Endothelial cell of hepatic sinusoid (primary cell): ENCODE results near the gene ACTL9.

ENCODE experiments used
- in situ Hi-C: cut with HindIII; loops from 2 replicates; pipeline ENCODE4 v1.10.0; 2017; ENCODE audit warnings: low sequenced_read_pairs

ACTL9 gene

GRCh38 chr19:8654591-8655339 is 43.8 kb downstream of the ACTL9 start:
- in situ Hi-C loops: loop anchor here (5.0 kb wide), 1 partner anchor 47 kb away; no protein-coding TSS in a partner anchor

GRCh38 chr19:8648240-8648639 is 50.4 kb downstream of the ACTL9 start:
- in situ Hi-C loops: no loop called here
